ENCODE results near the gene ANO3.

Gene ANO3

DNA sequence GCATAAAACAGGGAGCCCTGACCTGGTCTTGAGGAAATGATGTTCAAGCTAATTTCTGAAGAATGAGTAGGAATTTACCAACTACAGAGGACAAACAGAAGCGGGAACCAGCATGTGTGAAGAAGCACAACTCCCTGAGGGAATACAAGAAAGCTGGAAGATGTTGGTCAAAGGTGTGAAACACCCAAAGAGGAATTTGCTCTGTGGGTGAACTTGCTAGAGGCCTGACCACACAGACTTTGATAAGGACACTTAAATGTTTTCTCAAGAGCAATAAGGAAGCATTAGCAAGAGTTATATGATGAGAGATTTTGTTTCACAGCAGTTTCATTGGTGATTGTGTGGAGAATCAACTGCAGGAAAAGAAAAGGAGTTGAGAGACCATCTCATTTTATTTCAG, 372.3 kb downstream of the ANO3 start:
- Histone ChIP-seq H3K27me3 (ENCODE audit: low read depth) (no peaks in the 10 kb centered on the region), H3K4me1 (no peaks in the 10 kb centered on the region; the same call in 1 of the 2 replicates), H3K4me3 (no peak overlapping the region), H3K36me3 (replicated peaks) (no peaks in the 10 kb centered on the region), H3K9me3 (no peaks in the 10 kb centered on the region)
- no peak for DNase-seq (ENCODE audit: low spot score in 2 of 2)
- in situ Hi-C loops (cut with MboI; ENCODE audit: low sequenced_read_pairs): no loop called here

DNA sequence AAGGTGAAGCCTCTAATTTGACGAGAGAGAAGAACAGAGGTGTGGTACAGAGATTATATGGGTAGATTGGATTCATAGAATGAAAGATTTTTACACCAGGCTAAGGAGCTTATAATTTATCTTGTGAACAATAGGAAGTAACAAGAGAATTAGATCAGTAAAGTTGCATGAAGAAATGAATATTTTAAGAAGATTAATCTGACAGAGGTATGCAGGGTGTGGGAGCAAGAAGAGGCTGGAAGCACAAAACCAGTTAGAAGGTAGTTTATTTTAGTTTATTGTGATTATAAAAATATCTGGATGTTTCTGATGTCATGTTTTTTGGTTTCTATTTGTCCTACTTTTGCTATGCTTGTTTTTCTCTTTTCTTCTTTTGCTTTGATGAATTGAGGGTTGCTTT, 374.3 kb downstream of the ANO3 start:
- DNase-seq (ENCODE audit: low spot score in 2 of 2): no peak
- H3K9me3 ChIP-seq: no peaks in the 10 kb centered on the region
- 0 out of 2 replicates have a peak, but pooled peaks cover 2% of the 10 kb centered on the region for H3K27me3 ChIP-seq (ENCODE audit: low read depth)
- no peak overlapping the region for H3K4me3 ChIP-seq
- in situ Hi-C loops (cut with MboI; ENCODE audit: low sequenced_read_pairs): no loop called here
- no peaks in the 10 kb centered on the region; the same call in 1 of the 2 replicates for H3K4me1 ChIP-seq
- no peaks in the 10 kb centered on the region for H3K36me3 ChIP-seq (replicated peaks)

DNA sequence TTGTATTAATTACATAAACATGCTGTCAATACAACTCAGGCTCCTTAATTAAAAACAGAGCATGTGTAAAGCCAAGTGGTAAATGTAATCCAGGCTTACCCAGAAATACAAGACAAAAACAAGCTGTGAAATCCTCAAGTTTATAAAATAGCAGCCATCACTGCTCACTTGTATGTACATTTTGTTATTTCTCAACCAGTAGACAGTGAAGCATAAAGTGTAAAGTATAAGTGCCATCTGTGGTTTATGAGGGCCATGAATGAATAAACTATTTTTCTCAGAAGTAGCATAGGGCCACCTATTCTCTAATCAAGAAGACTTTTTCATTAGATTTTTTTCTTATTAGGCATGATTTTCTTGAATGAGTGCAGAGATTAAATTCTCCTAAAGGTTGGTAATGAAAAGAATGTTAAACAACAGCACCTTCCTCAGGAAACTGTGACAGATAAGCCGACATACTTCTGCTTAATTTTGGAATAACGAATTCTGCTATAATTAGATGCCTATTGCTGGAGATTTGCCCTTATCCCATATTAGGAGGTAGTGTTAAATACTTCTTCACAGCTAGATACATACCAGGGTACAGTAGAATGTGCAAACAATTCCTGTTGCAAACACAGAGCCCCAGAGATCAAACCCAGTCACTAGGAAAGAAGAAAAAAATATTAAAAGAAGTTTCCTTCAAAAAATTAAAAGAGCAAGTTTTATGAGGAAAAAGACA, 377.0 kb downstream of the ANO3 start:
- Histone ChIP-seq H3K27me3 (ENCODE audit: low read depth) (peaks cover 10% of the 10 kb centered on the region), H3K36me3 (replicated peaks) (no peaks in the 10 kb centered on the region), H3K9me3 (no peaks in the 10 kb centered on the region), H3K4me1 (no peaks in the 10 kb centered on the region; the same call in 1 of the 2 replicates), H3K4me3 (no peak overlapping the region)
- DNase-seq (ENCODE audit: low spot score in 2 of 2): no peak
- in situ Hi-C loops (cut with MboI; ENCODE audit: low sequenced_read_pairs): no loop called here

DNA sequence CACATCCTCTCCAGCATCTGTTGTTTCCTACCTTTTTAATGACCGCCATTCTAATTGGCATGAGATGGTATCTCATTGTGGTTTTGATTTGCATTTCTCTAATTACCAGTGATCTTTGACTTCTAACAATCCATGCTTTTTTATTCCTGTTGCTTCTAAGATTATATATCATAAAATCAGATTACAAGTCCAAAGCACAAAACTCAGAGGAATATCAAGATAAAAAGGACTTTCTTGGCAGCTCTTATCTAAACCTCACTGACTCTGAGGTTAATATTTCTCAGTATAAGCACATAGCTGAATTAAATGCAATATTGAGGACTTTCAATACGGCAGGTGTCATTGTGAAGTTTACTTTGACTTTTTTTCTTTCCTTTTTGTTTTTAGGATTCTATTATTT, 378.6 kb downstream of the ANO3 start:
- peaks cover 10% of the 10 kb centered on the region for H3K27me3 ChIP-seq (ENCODE audit: low read depth)
- H3K36me3 ChIP-seq (replicated peaks): no peaks in the 10 kb centered on the region
- no peaks in the 10 kb centered on the region; the same call in 1 of the 2 replicates for H3K4me1 ChIP-seq
- in situ Hi-C loops (cut with MboI; ENCODE audit: low sequenced_read_pairs): no loop called here
- DNase-seq (ENCODE audit: low spot score in 2 of 2): no peak
- H3K9me3 ChIP-seq: no peaks in the 10 kb centered on the region
- no peak overlapping the region for H3K4me3 ChIP-seq

DNA sequence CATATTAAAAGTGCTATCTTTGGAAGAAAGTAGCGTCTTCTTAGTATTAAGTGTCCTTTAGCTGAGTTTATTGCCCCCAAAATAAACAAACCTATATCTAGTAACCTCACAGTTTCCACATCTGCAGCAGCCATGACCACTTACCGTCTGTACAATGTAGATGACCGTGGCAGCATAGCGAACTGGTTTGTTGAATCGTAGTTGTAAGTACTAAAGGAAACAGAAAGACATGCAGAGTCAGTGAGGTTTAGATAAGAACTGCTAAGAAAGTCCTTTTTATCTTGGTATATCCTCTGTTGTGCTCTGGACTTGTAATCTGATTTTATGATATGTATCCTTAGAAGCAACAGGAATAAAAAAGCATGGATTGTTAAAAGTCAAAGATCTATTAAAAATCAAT, 380.6 kb downstream of the ANO3 start:
- no peak for DNase-seq (ENCODE audit: low spot score in 2 of 2)
- no peaks in the 10 kb centered on the region for H3K9me3 ChIP-seq
- H3K4me1 ChIP-seq: no peaks in the 10 kb centered on the region
- in situ Hi-C loops (cut with MboI; ENCODE audit: low sequenced_read_pairs): no loop called here
- H3K4me3 ChIP-seq: no peak overlapping the region
- peaks cover 10% of the 10 kb centered on the region for H3K27me3 ChIP-seq (ENCODE audit: low read depth)
- H3K36me3 ChIP-seq (replicated peaks): no peaks in the 10 kb centered on the region

Data from HAP-1 (cell line).